GM23248 (cell line): ENCODE results near the gene C1orf87. TPM values are rescaled to one million over a fixed set of nuclear protein-coding genes. Genes with fewer than 3 reads are reported as not detected.

Source experiments
- DNase-seq: peaks from one replicate; pipeline ENCODE4 v3.0.0-alpha.2; 2015
- H2AFZ ChIP-seq: fragments of 200-600 bp; sonication (generic); 2 replicates; pipeline ENCODE4 v1.6.1; 2016; ENCODE audit warnings: antibody characterized with exemption
- H3F3A ChIP-seq: fragments of 200-600 bp; sonication (generic); 2 replicates; pipeline ENCODE4 v1.6.1; 2016; ENCODE audit warnings: mild to moderate bottlenecking, antibody characterized with exemption, mixed run types; ENCODE audit not compliant: insufficient read depth
- H3K27ac ChIP-seq: fragments of 200-600 bp; sonication (generic); 2 replicates; pipeline ENCODE4 v1.5.1; 2016; ENCODE audit warnings: mild to moderate bottlenecking
- H3K27me3 ChIP-seq: fragments of 200-600 bp; sonication (generic); replicated peaks from 2 replicates; pipeline ENCODE4 v1.6.1; 2016; ENCODE audit warnings: mild to moderate bottlenecking; ENCODE audit not compliant: insufficient read depth
- H3K36me3 ChIP-seq: fragments of 200-600 bp; sonication (generic); 2 replicates; pipeline ENCODE4 v1.6.1; 2016; ENCODE audit warnings: low read depth, mild to moderate bottlenecking
- H3K4me1 ChIP-seq: fragments of 200-600 bp; sonication (generic); 2 replicates; pipeline ENCODE4 v1.6.1; 2016; ENCODE audit warnings: mild to moderate bottlenecking; ENCODE audit not compliant: insufficient read depth
- H3K4me2 ChIP-seq: fragments of 200-600 bp; sonication (generic); one replicate; pipeline ENCODE4 v1.6.1; 2016; ENCODE audit warnings: mild to moderate bottlenecking; ENCODE audit not compliant: unreplicated experiment
- H3K4me3 ChIP-seq: fragments of 200-600 bp; sonication (generic); 2 replicates; pipeline ENCODE4 v1.5.1; 2016; ENCODE audit warnings: mild to moderate bottlenecking
- H3K79me2 ChIP-seq: fragments of 200-600 bp; sonication (generic); 2 replicates; pipeline ENCODE4 v1.6.1; 2016; ENCODE audit warnings: mild to moderate bottlenecking; ENCODE audit not compliant: insufficient read depth
- H3K9ac ChIP-seq: fragments of 200-600 bp; sonication (generic); 2 replicates; pipeline ENCODE4 v1.6.1; 2016; ENCODE audit warnings: mild to moderate bottlenecking
- H3K9me2 ChIP-seq: fragments of 200-600 bp; sonication (generic); 2 replicates; pipeline ENCODE4 v1.6.1; 2016; ENCODE audit warnings: mixed run types, mild to moderate bottlenecking, moderate library complexity; ENCODE audit not compliant: insufficient read depth
- H3K9me3 ChIP-seq: fragments of 200-600 bp; sonication (generic); one replicate; pipeline ENCODE4 v1.6.1; 2017; ENCODE audit warnings: low read depth
- H4K20me1 ChIP-seq: fragments of 200-600 bp; sonication (generic); 2 replicates; pipeline ENCODE4 v1.6.0; 2016; ENCODE audit not compliant: insufficient read depth
- EZH2 ChIP-seq: fragments of 200-600 bp; sonication (generic); IDR thresholded peaks from 2 replicates; pipeline ENCODE4 v1.6.1; 2018; ENCODE audit warnings: antibody characterized with exemption, mild to moderate bottlenecking; ENCODE audit not compliant: insufficient read depth, poor library complexity, severe bottlenecking
- EZH2phosphoT487 ChIP-seq: fragments of 200-600 bp; sonication (generic); IDR thresholded peaks from 2 replicates; pipeline ENCODE4 v1.6.1; 2018; ENCODE audit warnings: antibody characterized with exemption, moderate library complexity, mild to moderate bottlenecking, low read depth; ENCODE audit not compliant: insufficient read depth
- WGBS, 2 experiments: methylation state at CpG; one replicate each; pipeline ENCODE4 v1.1.6; 2015 to 2017; ENCODE audit warnings: low lambda C conversion rate in 2 of 2, low coverage in 1 of 2; ENCODE audit errors: missing lambda C conversion rate in 2 of 2; 5-methylcytosine and 5-hydroxymethylcytosine counted together
- in situ Hi-C: fragments of 300-500 bp; cut with MboI; formaldehyde crosslinking; loops from 2 replicates; pipeline ENCODE4 v1.15.0; 2020
- polyA plus RNA-seq: library from polyadenylated mRNA; unstranded; fragments of >200 nt; fragmentation: Nextera tagmentation; extraction: Ambion mirVana; gene quantifications from 2 replicates; pipeline ENCODE4 v1.2.1, GENCODE V29; 2016
- total RNA-seq: library from RNA; depleted of rRNA; stranded (reverse); fragments of >200 nt; shearing (Covaris generic); gene quantifications from 2 replicates; pipeline ENCODE4 v1.2.3, GENCODE V29; 2014

C1orf87 gene
- total and polyA plus RNA-seq, 2 experiments from 2014 or later: not detected

- no peaks in the 10 kb centered on the region for H3F3A ChIP-seq
- DNase-seq: no peak
Observed at GRCh38 chr1:60035921-60036320, 37.6 kb downstream of the C1orf87 start.

GRCh38 chr1:60034999-60035398, 38.6 kb downstream of the C1orf87 start:
- no peaks in the 10 kb centered on the region for H3K9me3 ChIP-seq
- no peaks in the 10 kb centered on the region for H3K79me2 ChIP-seq
- no peaks in the 10 kb centered on the region for H3F3A ChIP-seq
- H3K4me3 ChIP-seq: no peak overlapping the region
- no peaks in the 10 kb centered on the region for H3K4me1 ChIP-seq
- H3K9me2 ChIP-seq: no peaks in the 10 kb centered on the region
- H3K27ac ChIP-seq: no peak overlapping the region
- no peak overlapping the region for H2AFZ ChIP-seq
- in situ Hi-C loops: no loop called here
- 64 to 66% methylated on average over 2 of the region's 2 CpGs for WGBS, 2 experiments
- TF ChIP-seq EZH2 (no peak), EZH2phosphoT487 (no peak)
- H3K27me3 ChIP-seq: no peaks in the 10 kb centered on the region
- H3K36me3 ChIP-seq: no peaks in the 10 kb centered on the region
- no peak overlapping the region for H3K4me2 ChIP-seq
- H3K9ac ChIP-seq: no peak overlapping the region
- no peak for DNase-seq
- no peaks in the 10 kb centered on the region for H4K20me1 ChIP-seq

More at GRCh38 chr1:60035921-60036320, 37.6 kb downstream of the C1orf87 start:
- no peak overlapping the region for H3K4me3 ChIP-seq
- TF ChIP-seq EZH2phosphoT487 (no peak), EZH2 (no peak)
- WGBS, 2 experiments: 71 to 73% methylated on average over 2 of the region's 2 CpGs
- no peaks in the 10 kb centered on the region for H3K27me3 ChIP-seq
- H3K36me3 ChIP-seq: no peaks in the 10 kb centered on the region
- H3K27ac ChIP-seq: no peak overlapping the region
- H3K79me2 ChIP-seq: no peaks in the 10 kb centered on the region
- no peaks in the 10 kb centered on the region for H3K9me3 ChIP-seq
- H2AFZ ChIP-seq: no peak overlapping the region
- H3K4me2 ChIP-seq: no peak overlapping the region
- in situ Hi-C loops: no loop called here
- no peak overlapping the region for H3K9ac ChIP-seq
- no peaks in the 10 kb centered on the region for H4K20me1 ChIP-seq
- H3K4me1 ChIP-seq: no peaks in the 10 kb centered on the region
- H3K9me2 ChIP-seq: no peaks in the 10 kb centered on the region

GRCh38 chr1:60033066-60033465, 40.5 kb downstream of the C1orf87 start:
- Histone ChIP-seq H3K4me3 (no peak overlapping the region), H3K79me2 (no peaks in the 10 kb centered on the region), H3K4me1 (no peaks in the 10 kb centered on the region), H3F3A (no peaks in the 10 kb centered on the region), H2AFZ (no peak overlapping the region), H3K27me3 (no peaks in the 10 kb centered on the region), H3K36me3 (no peaks in the 10 kb centered on the region), H4K20me1 (no peaks in the 10 kb centered on the region), H3K9me3 (no peaks in the 10 kb centered on the region), H3K9ac (no peak overlapping the region), H3K4me2 (no peak overlapping the region), H3K27ac (no peak overlapping the region), H3K9me2 (no peaks in the 10 kb centered on the region)
- in situ Hi-C loops: no loop called here
- 8 to 10% methylated on average over 1 of the region's 1 CpG for WGBS, 2 experiments
- DNase-seq: no peak
- TF ChIP-seq EZH2phosphoT487: no peak

GRCh38 chr1:60031146-60031545, 42.4 kb downstream of the C1orf87 start:
- H3K79me2 ChIP-seq: no peaks in the 10 kb centered on the region
- no peaks in the 10 kb centered on the region for H4K20me1 ChIP-seq
- DNase-seq: no peak
- no peaks in the 10 kb centered on the region for H3K9me2 ChIP-seq
- H3K4me3 ChIP-seq: no peak overlapping the region
- no peak overlapping the region for H3K4me2 ChIP-seq
- TF ChIP-seq EZH2phosphoT487 (no peak), EZH2 (no peak)
- H3K9ac ChIP-seq: no peak overlapping the region
- H3K36me3 ChIP-seq: no peaks in the 10 kb centered on the region
- in situ Hi-C loops: no loop called here
- no peaks in the 10 kb centered on the region for H3K4me1 ChIP-seq
- H3K27me3 ChIP-seq: no peaks in the 10 kb centered on the region
- no peak overlapping the region for H2AFZ ChIP-seq
- H3F3A ChIP-seq: no peaks in the 10 kb centered on the region
- WGBS, 2 experiments: 10 to 19% methylated on average over 3 of the region's 3 CpGs
- no peak overlapping the region for H3K27ac ChIP-seq
- H3K9me3 ChIP-seq: no peaks in the 10 kb centered on the region

GRCh38 chr1:60025552-60025951, 48.0 kb downstream of the C1orf87 start:
- Histone ChIP-seq H3K4me3 (no peak overlapping the region), H3K36me3 (no peaks in the 10 kb centered on the region), H3K9me3 (no peaks in the 10 kb centered on the region), H4K20me1 (no peaks in the 10 kb centered on the region), H3K79me2 (no peaks in the 10 kb centered on the region), H3K9me2 (no peaks in the 10 kb centered on the region), H3K27ac (no peak overlapping the region), H3K27me3 (no peaks in the 10 kb centered on the region), H3K4me2 (no peak overlapping the region), H3K9ac (no peak overlapping the region), H3K4me1 (no peaks in the 10 kb centered on the region), H3F3A (no peaks in the 10 kb centered on the region), H2AFZ (no peak overlapping the region)
- TF ChIP-seq EZH2phosphoT487 (no peak), EZH2 (no peak)
- no peak for DNase-seq
- in situ Hi-C loops: no loop called here
